ENCODE results near the gene NNMT. TPM values are rescaled to one million over a fixed set of nuclear protein-coding genes. Genes with fewer than 3 reads are reported as not detected.

The NNMT gene
- total and polyA plus RNA-seq, 7 donors, result 165 to 3,089 (median 751) TPM

DNA sequence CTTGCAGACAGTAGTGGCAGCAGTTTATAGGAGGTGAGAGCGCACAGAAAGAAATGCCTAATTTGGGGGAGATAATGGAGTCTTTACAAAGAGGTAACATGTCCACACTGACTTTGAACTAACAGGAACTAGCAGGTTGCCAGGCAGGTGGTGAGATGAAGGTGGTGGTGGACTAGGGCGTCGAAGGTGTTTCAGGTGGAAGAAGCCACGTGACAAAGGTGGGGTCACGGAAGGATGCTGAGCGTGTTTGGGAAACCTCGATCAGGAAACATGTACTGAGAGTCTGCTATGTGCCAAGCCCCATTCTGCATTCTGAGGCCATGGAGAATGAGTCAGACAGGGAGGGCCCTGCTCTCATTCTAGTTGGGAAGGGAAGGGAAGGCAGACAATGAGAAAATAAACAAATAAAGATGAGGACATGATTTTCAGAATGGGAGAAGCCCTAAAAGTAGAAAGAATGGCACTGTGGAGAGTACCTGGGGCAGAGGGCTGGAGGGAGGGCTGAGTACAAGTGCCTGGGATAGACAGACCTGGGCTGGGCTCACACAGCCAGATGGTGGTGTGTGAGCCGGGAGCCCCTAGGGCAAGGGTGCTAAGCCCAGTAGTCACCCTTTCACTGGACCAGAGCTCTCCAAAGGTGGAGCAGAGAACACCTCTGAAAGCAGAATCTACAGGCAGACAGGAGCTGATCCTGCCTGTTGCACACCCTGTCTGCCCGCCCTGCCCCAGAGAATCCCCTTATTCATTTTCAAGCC, 16.2 kb upstream of the NNMT start:
- TF ChIP-seq, protein P1, sequence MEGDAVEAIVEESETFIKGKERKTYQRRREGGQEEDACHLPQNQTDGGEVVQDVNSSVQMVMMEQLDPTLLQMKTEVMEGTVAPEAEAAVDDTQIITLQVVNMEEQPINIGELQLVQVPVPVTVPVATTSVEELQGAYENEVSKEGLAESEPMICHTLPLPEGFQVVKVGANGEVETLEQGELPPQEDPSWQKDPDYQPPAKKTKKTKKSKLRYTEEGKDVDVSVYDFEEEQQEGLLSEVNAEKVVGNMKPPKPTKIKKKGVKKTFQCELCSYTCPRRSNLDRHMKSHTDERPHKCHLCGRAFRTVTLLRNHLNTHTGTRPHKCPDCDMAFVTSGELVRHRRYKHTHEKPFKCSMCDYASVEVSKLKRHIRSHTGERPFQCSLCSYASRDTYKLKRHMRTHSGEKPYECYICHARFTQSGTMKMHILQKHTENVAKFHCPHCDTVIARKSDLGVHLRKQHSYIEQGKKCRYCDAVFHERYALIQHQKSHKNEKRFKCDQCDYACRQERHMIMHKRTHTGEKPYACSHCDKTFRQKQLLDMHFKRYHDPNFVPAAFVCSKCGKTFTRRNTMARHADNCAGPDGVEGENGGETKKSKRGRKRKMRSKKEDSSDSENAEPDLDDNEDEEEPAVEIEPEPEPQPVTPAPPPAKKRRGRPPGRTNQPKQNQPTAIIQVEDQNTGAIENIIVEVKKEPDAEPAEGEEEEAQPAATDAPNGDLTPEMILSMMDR (IDR thresholded peaks at IDR 0.05), result no peak
- 90 to 93% (median 91%) methylated on average over 9 of the region's 9 CpGs for WGBS, 3 donors
- peaks cover 3% of the 10 kb centered on the region for H3K4me1 ChIP-seq
- ATAC-seq (peak in 3 of 4 donors; percentile 3 to 22 (median 19)), DNase-seq (no peak)
- intact Hi-C loops (cut with DNase I), result loop anchor here in 1 of 2 donors (5.0 kb wide), 1 partner anchor 482 kb away; no protein-coding TSS in a partner anchor
- no peaks in the 10 kb centered on the region for H3K36me3 ChIP-seq (ENCODE audit: insufficient read depth in 1 of 2, low read depth in 1 of 2)
- H3K9me3 ChIP-seq, result no peaks in the 10 kb centered on the region
- no peak overlapping the region for H3K27ac ChIP-seq
- peaks cover 0 to 5% (median 0%) of the 10 kb centered on the region in 3 donors for H3K27me3 ChIP-seq (ENCODE audit: insufficient read depth in 3 of 3, low read length in 2 of 3)
- no peak overlapping the region for H3K4me3 ChIP-seq

DNA sequence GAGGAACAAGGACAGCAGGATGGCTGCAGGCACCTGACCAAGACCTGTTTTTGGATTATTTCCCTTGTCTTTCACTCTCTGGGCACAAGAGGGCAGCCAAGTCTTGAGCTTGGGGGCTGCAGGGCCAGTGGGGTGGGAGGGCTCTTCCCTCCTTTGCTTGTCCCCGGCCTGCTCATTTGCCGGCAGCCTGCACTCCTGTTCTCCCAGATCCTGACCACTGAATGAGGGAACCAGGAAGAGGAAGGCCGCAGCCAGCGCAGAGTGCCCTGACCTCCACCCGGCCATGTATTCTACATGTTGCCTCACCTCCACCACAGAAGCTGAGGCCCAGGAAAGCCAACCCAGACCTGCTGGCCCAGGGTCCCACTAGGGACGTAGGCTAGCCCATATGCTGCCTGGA, 15.5 kb upstream of the NNMT start:
- TF ChIP-seq, protein P1 (IDR thresholded peaks at IDR 0.05), result peak; percentile 59
- Histone ChIP-seq H3K27ac (no peak overlapping the region), H3K4me3 (no peak overlapping the region), H3K4me1 (peaks cover 3% of the 10 kb centered on the region), H3K36me3 (ENCODE audit: insufficient read depth in 1 of 2, low read depth in 1 of 2) (no peaks in the 10 kb centered on the region), H3K27me3 (ENCODE audit: insufficient read depth in 3 of 3, low read length in 2 of 3) (peaks cover 0 to 5% (median 0%) of the 10 kb centered on the region in 3 donors), H3K9me3 (no peaks in the 10 kb centered on the region)
- DNase-seq (peak; percentile 60 to 73), ATAC-seq (peak; percentile 62 to 91 (median 83))
- intact Hi-C loops (cut with DNase I), result loop anchor here in 1 of 2 donors (5.0 kb wide), 1 partner anchor 482 kb away; no protein-coding TSS in a partner anchor
- WGBS, 3 donors, result 30 to 47% (median 36%) methylated on average over 6 of the region's 6 CpGs

DNA sequence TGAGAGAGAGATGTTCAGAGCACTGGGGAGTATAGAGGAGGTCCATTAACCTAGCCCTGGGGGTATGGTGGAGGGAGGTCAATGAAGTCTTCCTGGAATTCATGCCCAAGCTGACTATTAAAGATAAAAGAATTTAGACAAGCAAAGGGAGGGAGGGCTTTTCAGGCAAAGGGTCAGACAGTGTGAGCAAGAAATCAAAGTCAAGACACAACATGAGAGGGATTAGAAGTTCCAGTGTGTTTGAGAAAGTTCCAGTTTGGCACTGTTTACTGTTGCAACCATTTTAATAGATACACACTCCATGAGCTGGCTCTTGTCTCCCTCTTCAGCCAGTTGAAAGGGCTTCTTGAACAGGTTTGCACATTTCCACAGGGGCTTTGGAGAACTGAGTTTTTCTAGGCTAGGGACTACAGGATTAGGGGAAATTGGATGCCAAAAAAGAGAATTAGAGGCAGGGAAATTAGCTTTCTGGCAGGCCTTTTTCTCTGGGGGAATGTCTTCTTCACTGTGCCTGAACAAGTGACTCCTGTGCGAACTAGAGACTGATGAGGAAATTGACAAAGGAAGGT, 14.7 kb upstream of the NNMT start:
- WGBS, 3 donors, result 73 to 91% (median 77%) methylated on average over 1 of the region's 1 CpG
- Histone ChIP-seq H3K9me3 (no peaks in the 10 kb centered on the region), H3K4me1 (peaks cover 3% of the 10 kb centered on the region), H3K36me3 (ENCODE audit: insufficient read depth in 1 of 2, low read depth in 1 of 2) (no peaks in the 10 kb centered on the region), H3K27me3 (ENCODE audit: insufficient read depth in 3 of 3, low read length in 2 of 3) (peaks cover 0 to 5% (median 0%) of the 10 kb centered on the region in 3 donors), H3K27ac (no peak overlapping the region), H3K4me3 (no peak overlapping the region)
- TF ChIP-seq, protein P1 (IDR thresholded peaks at IDR 0.05), result no peak
- peak in 2 of 4 donors; percentile 26 to 34 for ATAC-seq
- intact Hi-C loops (cut with DNase I), result loop anchor here in 1 of 2 donors (5.0 kb wide), 1 partner anchor 481 kb away; no protein-coding TSS in a partner anchor
- no peak for DNase-seq

- peaks cover 0 to 5% (median 0%) of the 10 kb centered on the region in 3 donors for H3K27me3 ChIP-seq (ENCODE audit: insufficient read depth in 3 of 3, low read length in 2 of 3)
- DNase-seq (no peak), ATAC-seq (no peak)
- TF ChIP-seq, protein P1 (IDR thresholded peaks at IDR 0.05), result no peak
- no peak overlapping the region for H3K27ac ChIP-seq
- no peaks in the 10 kb centered on the region for H3K36me3 ChIP-seq (ENCODE audit: insufficient read depth in 1 of 2, low read depth in 1 of 2)
- H3K9me3 ChIP-seq, result no peaks in the 10 kb centered on the region
- peaks cover 3% of the 10 kb centered on the region for H3K4me1 ChIP-seq
- H3K4me3 ChIP-seq, result no peak overlapping the region
- WGBS, 3 donors, result 83 to 96% (median 88%) methylated on average over 3 of the region's 3 CpGs
- intact Hi-C loops (cut with DNase I), result loop anchor here in 1 of 2 donors (5.0 kb wide), 1 partner anchor 480 kb away; no protein-coding TSS in a partner anchor
Observed at GRCh38 chr11:114282488-114282887, 13.7 kb upstream of the NNMT start.

Measured in psoas muscle (tissue), 8 donors.